Lung (tissue), 12 donors: ENCODE results near the gene UBQLN2. TPM values are rescaled to one million over a fixed set of nuclear protein-coding genes. Genes with fewer than 3 reads are reported as not detected.

Experiments used
- ATAC-seq: fragments of 200-7000 bp; cut with Tn5 transposase; one replicate; pipeline ENCODE4 v1.9.1; 2020; ENCODE audit warnings: moderate number of reproducible peaks; ENCODE audit not compliant: insufficient read depth, low FRiP score
- DNase-seq, 3 donors: peaks; one replicate each; pipeline ENCODE4 v3.0.0-alpha.2; 2013 to 2017
- H3K27ac ChIP-seq, 2 donors: one replicate each; pipeline ENCODE4 v1.5.1; 2013; ENCODE audit warnings: mild to moderate bottlenecking in 2 of 2, moderate library complexity in 2 of 2, control low read depth in 1 of 2, inconsistent platforms in 1 of 2, low read depth in 1 of 2, low read length in 1 of 2
- H3K27me3 ChIP-seq, 3 donors: one replicate each; pipeline ENCODE4 v1.5.1; 2013; ENCODE audit warnings: low read length in 2 of 3; ENCODE audit not compliant: control insufficient read depth in 3 of 3, insufficient read depth in 3 of 3
- H3K36me3 ChIP-seq, 4 donors: one replicate each; pipeline ENCODE4 v1.5.1; 2013; ENCODE audit warnings: low read length in 4 of 4, mild to moderate bottlenecking in 1 of 4, moderate library complexity in 1 of 4; ENCODE audit not compliant: control insufficient read depth in 4 of 4, insufficient read depth in 4 of 4
- H3K4me1 ChIP-seq, 5 donors: one replicate each; pipeline ENCODE4 v1.5.1; 2013; ENCODE audit warnings: low read length in 5 of 5, mild to moderate bottlenecking in 2 of 5, moderate library complexity in 1 of 5; ENCODE audit not compliant: control insufficient read depth in 5 of 5, insufficient read depth in 5 of 5
- H3K4me3 ChIP-seq: one replicate; pipeline ENCODE4 v1.5.1; 2013; ENCODE audit warnings: mild to moderate bottlenecking, control low read depth, moderate library complexity
- H3K9ac ChIP-seq, 2 donors: one replicate each; pipeline ENCODE4 v1.5.1; 2013; ENCODE audit warnings: low read length in 2 of 2, control low read depth in 1 of 2; ENCODE audit not compliant: insufficient read depth in 1 of 2
- H3K9me3 ChIP-seq, 4 donors: one replicate each; pipeline ENCODE4 v1.5.1; 2013; ENCODE audit warnings: low read length in 3 of 4, mild to moderate bottlenecking in 1 of 4, moderate library complexity in 1 of 4; ENCODE audit not compliant: control insufficient read depth in 4 of 4, insufficient read depth in 3 of 4
- CTCF ChIP-seq: IDR thresholded peaks from 2 replicates; pipeline ENCODE4 v1.5.1; 2012; ENCODE audit warnings: mild to moderate bottlenecking; ENCODE audit errors: control extremely low read depth, extremely low read depth
- WGBS, 2 donors: extraction: QIAGEN DNeasy Blood & Tissue Kit; methylation state at CpG; one replicate each; pipeline ENCODE4 v1.1.7; 2013; 5-methylcytosine and 5-hydroxymethylcytosine counted together
- polyA plus RNA-seq, 2 donors: library from polyadenylated mRNA; stranded (reverse); fragments of 200-250 nt; gene quantifications; one replicate each; pipeline ENCODE4 v1.2.1, GENCODE V29; 2013
- total RNA-seq, 2 donors: library from RNA; depleted of rRNA in 1 of 2; stranded (reverse); fragments of >200 nt in 1 of 2; gene quantifications; one replicate each; pipeline ENCODE4 v1.2.1, GENCODE V29; 2014 to 2021
- donor health status: control.
- donor health status: control.
- donor health status: Bipolar disorder and iron deficiency.
- donor health status: healthy.
- donor health status: DM: yes; HTN: yes; CAD: no.

The UBQLN2 gene
- total and polyA plus RNA-seq, 4 donors: 7.7 to 31.3 (median 22.4) TPM

DNA sequence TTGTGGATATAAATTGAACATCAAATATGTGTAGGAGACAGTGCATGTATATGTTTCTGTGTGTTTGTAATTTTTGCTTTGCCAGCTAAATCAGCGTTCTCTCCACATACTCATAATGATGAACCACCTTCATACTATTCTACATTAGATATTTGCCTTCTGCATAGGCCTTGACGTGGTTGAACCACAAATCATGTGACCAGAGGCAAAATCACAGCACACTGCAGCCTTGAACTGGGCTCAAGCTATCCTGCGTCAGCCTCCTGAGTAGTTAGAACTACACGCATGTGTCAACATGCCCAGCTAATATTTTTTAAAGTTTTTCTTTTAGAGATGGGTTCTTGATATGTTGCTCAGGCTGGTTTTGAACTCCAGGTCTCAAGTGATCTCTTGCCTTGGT is 9.5 kb downstream of the UBQLN2 start:
- peaks cover 0 to 15% (median 5%) of the 10 kb centered on the region in 3 donors for H3K27me3 ChIP-seq
- no peak for TF ChIP-seq CTCF
- no peak overlapping the region for H3K27ac ChIP-seq
- H3K9ac ChIP-seq: no peak overlapping the region
- ATAC-seq (no peak), DNase-seq (no peak)
- peaks cover 0 to 1% (median 0%) of the 10 kb centered on the region in 4 donors for H3K36me3 ChIP-seq
- H3K4me3 ChIP-seq: no peak overlapping the region
- WGBS, 2 donors: 70 to 74% methylated on average over 4 of the region's 4 CpGs
- H3K4me1 ChIP-seq: peaks cover 0 to 2% (median 0%) of the 10 kb centered on the region in 5 donors
- H3K9me3 ChIP-seq: no peaks in the 10 kb centered on the region

GRCh38 chrX:56574861-56575260 is 11.4 kb downstream of the UBQLN2 start:
- Histone ChIP-seq H3K4me3 (no peak overlapping the region), H3K27me3 (peaks cover 0 to 6% (median 5%) of the 10 kb centered on the region in 3 donors), H3K27ac (no peak overlapping the region), H3K9ac (no peak overlapping the region), H3K4me1 (no peaks in the 10 kb centered on the region), H3K36me3 (peaks cover 0 to 1% (median 0%) of the 10 kb centered on the region in 4 donors), H3K9me3 (peaks cover 0 to 1% (median 0%) of the 10 kb centered on the region in 4 donors)
- 84 to 93% methylated on average over 3 of the region's 3 CpGs for WGBS, 2 donors
- no peak for ATAC-seq
- no peak for TF ChIP-seq CTCF
- no peak for DNase-seq

DNA sequence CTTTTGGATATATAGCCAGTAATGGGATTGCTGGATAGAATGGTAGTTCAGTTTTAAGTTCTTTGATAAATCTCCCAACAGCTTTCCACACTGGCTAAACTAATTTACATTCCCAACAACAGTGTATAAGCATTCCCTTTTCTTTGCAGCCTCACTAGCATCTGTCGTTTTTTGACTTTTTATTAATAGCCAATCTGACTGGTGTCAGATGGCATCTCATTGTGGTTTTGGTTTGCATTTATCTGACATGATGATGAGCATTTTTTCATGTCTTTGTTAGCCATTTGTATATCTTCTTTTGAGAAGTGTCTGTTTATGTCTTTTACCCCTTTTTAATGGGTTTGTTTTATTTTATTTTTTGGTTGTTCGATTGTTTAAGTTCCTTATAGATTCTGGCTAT is 13.3 kb downstream of the UBQLN2 start:
- H3K36me3 ChIP-seq: peaks cover 0 to 1% (median 0%) of the 10 kb centered on the region in 4 donors
- H3K4me1 ChIP-seq: no peaks in the 10 kb centered on the region
- H3K9me3 ChIP-seq: peaks cover 0 to 7% (median under 1%) of the 10 kb centered on the region in 4 donors
- TF ChIP-seq CTCF: no peak
- H3K4me3 ChIP-seq: no peak overlapping the region
- no peak overlapping the region for H3K9ac ChIP-seq
- no peak overlapping the region for H3K27ac ChIP-seq
- WGBS, 2 donors: 72 to 87% methylated on average over 2 of the region's 2 CpGs
- H3K27me3 ChIP-seq: peaks cover 0 to 2% (median 2%) of the 10 kb centered on the region in 3 donors
- ATAC-seq (no peak), DNase-seq (no peak)
